Gastroesophageal sphincter (tissue), 3 donors: ENCODE data around the gene DYSF.

Experiments used
- EP300 ChIP-seq: sonication (generic); formaldehyde crosslinking; IDR thresholded peaks from one replicate; pipeline ENCODE4 v1.6.1; 2017; ENCODE audit warnings: antibody characterized with exemption, mild to moderate bottlenecking
- TF ChIP-seq, protein P1 (sequence below), 4 experiments: fragments of 200-600 bp in 2 of 4; fragments of 450-650 bp in 2 of 4; sonication (generic) in 1 of 4; IDR thresholded peaks; one replicate each; pipeline ENCODE4 v1.5.1; 2017 to 2019; ENCODE audit warnings: antibody characterized with exemption in 4 of 4, mild to moderate bottlenecking in 2 of 4, moderate library complexity in 2 of 4

- TF ChIP-seq, protein P1, sequence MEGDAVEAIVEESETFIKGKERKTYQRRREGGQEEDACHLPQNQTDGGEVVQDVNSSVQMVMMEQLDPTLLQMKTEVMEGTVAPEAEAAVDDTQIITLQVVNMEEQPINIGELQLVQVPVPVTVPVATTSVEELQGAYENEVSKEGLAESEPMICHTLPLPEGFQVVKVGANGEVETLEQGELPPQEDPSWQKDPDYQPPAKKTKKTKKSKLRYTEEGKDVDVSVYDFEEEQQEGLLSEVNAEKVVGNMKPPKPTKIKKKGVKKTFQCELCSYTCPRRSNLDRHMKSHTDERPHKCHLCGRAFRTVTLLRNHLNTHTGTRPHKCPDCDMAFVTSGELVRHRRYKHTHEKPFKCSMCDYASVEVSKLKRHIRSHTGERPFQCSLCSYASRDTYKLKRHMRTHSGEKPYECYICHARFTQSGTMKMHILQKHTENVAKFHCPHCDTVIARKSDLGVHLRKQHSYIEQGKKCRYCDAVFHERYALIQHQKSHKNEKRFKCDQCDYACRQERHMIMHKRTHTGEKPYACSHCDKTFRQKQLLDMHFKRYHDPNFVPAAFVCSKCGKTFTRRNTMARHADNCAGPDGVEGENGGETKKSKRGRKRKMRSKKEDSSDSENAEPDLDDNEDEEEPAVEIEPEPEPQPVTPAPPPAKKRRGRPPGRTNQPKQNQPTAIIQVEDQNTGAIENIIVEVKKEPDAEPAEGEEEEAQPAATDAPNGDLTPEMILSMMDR (IDR thresholded peaks at IDR 0.05) = no peak
- TF ChIP-seq EP300 = no peak
These were observed 187.1 kb downstream of the DYSF start for GRCh38 chr2:71640489-71640888.
